ENCODE results near the gene NFYB.

The NFYB gene

DNA sequence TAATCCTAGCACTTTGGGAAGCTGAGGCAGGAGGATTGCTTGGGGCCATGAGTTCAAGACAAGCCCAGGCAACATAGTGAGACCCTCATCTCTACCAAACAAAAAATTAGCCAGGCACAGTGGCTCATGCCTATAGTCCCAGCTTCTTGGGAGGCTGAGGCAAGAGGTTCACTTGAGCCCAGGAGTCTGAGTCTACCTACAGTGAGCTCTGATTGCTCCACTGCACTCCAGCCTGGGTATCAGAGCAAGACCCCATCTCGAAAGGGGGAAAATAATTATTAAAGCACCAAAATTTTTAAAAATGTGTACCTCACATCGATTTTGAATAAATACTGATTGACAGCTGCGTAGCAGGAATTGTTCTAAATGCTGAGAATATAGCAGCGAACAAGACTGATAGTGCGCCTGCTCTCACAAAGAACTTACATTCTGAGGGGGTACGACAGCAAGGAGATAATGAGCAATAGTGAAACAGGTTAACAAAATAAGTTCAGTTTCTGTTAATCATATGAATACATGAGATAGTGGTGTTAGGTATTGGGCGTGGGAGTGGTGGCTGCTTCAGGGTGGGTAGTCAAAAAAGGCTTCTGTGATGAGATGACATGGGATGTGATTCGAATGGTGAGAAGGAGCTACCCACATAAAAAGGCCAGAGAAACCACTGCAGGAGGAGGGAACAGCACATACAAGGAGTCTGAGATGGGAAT, 54.1 kb downstream of the NFYB start:
- H3K27me3 ChIP-seq (ENCODE audit: low read length) = no peaks in the 10 kb centered on the region
- H4K20me1 ChIP-seq (ENCODE audit: low read depth, low read length) = no peaks in the 10 kb centered on the region
- TF ChIP-seq, protein P1, sequence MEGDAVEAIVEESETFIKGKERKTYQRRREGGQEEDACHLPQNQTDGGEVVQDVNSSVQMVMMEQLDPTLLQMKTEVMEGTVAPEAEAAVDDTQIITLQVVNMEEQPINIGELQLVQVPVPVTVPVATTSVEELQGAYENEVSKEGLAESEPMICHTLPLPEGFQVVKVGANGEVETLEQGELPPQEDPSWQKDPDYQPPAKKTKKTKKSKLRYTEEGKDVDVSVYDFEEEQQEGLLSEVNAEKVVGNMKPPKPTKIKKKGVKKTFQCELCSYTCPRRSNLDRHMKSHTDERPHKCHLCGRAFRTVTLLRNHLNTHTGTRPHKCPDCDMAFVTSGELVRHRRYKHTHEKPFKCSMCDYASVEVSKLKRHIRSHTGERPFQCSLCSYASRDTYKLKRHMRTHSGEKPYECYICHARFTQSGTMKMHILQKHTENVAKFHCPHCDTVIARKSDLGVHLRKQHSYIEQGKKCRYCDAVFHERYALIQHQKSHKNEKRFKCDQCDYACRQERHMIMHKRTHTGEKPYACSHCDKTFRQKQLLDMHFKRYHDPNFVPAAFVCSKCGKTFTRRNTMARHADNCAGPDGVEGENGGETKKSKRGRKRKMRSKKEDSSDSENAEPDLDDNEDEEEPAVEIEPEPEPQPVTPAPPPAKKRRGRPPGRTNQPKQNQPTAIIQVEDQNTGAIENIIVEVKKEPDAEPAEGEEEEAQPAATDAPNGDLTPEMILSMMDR (IDR thresholded peaks at IDR 0.05; ENCODE audit: insufficient read depth, low read length, poor library complexity, severe bottlenecking) = no peak
- TF ChIP-seq EZH2phosphoT487 (conservative IDR thresholded peaks at IDR 0.05; ENCODE audit: low read length) = no peak
- no peak overlapping the region for H3K9ac ChIP-seq (ENCODE audit: low read length)
- no peaks in the 10 kb centered on the region; the same call in 1 of the 2 replicates for H3K79me2 ChIP-seq (ENCODE audit: insufficient read depth, low read length)
- H2AFZ ChIP-seq (ENCODE audit: low read depth, low read length, severe bottlenecking) = no peak overlapping the region
- no peak overlapping the region for H3K4me3 ChIP-seq (ENCODE audit: insufficient read depth, low read length, poor library complexity, severe bottlenecking)
- no peaks in the 10 kb centered on the region for H3F3A ChIP-seq (ENCODE audit: insufficient read depth)
- H3K36me3 ChIP-seq (ENCODE audit: low read length) = no peaks in the 10 kb centered on the region; the same call in 1 of the 2 replicates
- no peak overlapping the region for H3K4me2 ChIP-seq (ENCODE audit: low read depth, low read length, poor library complexity, severe bottlenecking)
- H3K27ac ChIP-seq (ENCODE audit: low read depth, low read length) = no peak overlapping the region
- no peaks in the 10 kb centered on the region for H3K9me2 ChIP-seq (replicated peaks; ENCODE audit: insufficient read depth, low read length)
- no peaks in the 10 kb centered on the region for H3K9me3 ChIP-seq (ENCODE audit: insufficient read depth, low read length)

DNA sequence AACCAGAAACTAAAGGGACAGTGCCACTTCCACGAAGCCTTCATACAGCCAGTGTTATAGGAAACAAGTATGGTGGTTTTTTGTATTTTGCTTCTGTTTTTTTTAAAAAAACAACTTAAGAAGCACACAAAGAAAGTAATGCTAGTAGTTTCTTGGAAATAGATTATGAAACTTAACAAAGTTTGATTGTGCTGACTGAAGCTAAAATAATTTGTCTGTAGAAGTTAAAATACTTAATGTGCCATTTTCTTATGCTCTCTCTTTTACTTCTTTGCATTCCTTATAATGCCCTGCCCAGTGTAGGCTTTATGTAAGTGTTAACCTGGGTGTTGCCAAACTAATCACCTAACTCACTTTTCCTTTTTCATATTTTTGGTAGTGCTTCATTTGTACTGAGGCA, 57.2 kb downstream of the NFYB start:
- Histone ChIP-seq H3K4me2 (ENCODE audit: low read depth, low read length, poor library complexity, severe bottlenecking) (no peak overlapping the region), H3K4me3 (ENCODE audit: insufficient read depth, low read length, poor library complexity, severe bottlenecking) (no peak overlapping the region), H3F3A (ENCODE audit: insufficient read depth) (no peaks in the 10 kb centered on the region), H3K79me2 (ENCODE audit: insufficient read depth, low read length) (no peaks in the 10 kb centered on the region; the same call in 1 of the 2 replicates), H3K9me3 (ENCODE audit: insufficient read depth, low read length) (no peaks in the 10 kb centered on the region), H3K27ac (ENCODE audit: low read depth, low read length) (no peak overlapping the region), H3K9ac (ENCODE audit: low read length) (no peak overlapping the region), H3K27me3 (ENCODE audit: low read length) (no peaks in the 10 kb centered on the region), H4K20me1 (ENCODE audit: low read depth, low read length) (no peaks in the 10 kb centered on the region), H3K36me3 (ENCODE audit: low read length) (no peaks in the 10 kb centered on the region), H2AFZ (ENCODE audit: low read depth, low read length, severe bottlenecking) (no peak overlapping the region), H3K9me2 (replicated peaks; ENCODE audit: insufficient read depth, low read length) (no peaks in the 10 kb centered on the region)
- no peak for TF ChIP-seq EZH2phosphoT487 (conservative IDR thresholded peaks at IDR 0.05; ENCODE audit: low read length)
- TF ChIP-seq, protein P1 (IDR thresholded peaks at IDR 0.05; ENCODE audit: insufficient read depth, low read length, poor library complexity, severe bottlenecking) = no peak

DNA sequence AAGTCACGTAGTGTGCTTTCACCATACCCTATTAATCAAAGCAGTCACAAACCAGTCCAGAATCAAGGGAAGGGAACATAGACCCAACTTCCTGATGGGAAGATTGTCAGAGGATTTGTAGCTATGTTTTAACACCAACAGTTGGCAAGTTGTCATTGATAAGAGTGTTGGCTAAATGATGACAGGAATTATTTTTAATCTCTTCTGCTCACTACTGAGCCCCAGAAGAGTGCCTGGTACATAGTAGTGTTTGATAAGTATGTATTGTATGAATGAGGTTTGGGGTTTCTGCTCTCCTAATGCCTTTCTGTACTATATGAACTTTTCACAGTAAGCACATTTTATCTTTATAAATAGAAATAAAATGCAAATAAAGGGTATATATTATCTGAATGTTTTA, 59.0 kb downstream of the NFYB start:
- H4K20me1 ChIP-seq (ENCODE audit: low read depth, low read length) = no peaks in the 10 kb centered on the region
- H2AFZ ChIP-seq (ENCODE audit: low read depth, low read length, severe bottlenecking) = no peak overlapping the region
- no peaks in the 10 kb centered on the region for H3K9me3 ChIP-seq (ENCODE audit: insufficient read depth, low read length)
- H3K4me3 ChIP-seq (ENCODE audit: insufficient read depth, low read length, poor library complexity, severe bottlenecking) = no peak overlapping the region
- no peak overlapping the region for H3K4me2 ChIP-seq (ENCODE audit: low read depth, low read length, poor library complexity, severe bottlenecking)
- H3K9ac ChIP-seq (ENCODE audit: low read length) = no peak overlapping the region
- H3K79me2 ChIP-seq (ENCODE audit: insufficient read depth, low read length) = no peaks in the 10 kb centered on the region; the same call in 1 of the 2 replicates
- H3K36me3 ChIP-seq (ENCODE audit: low read length) = no peaks in the 10 kb centered on the region
- no peaks in the 10 kb centered on the region for H3K27me3 ChIP-seq (ENCODE audit: low read length)
- no peaks in the 10 kb centered on the region for H3K9me2 ChIP-seq (replicated peaks; ENCODE audit: insufficient read depth, low read length)
- no peak overlapping the region for H3K27ac ChIP-seq (ENCODE audit: low read depth, low read length)
- no peak for TF ChIP-seq EZH2phosphoT487 (conservative IDR thresholded peaks at IDR 0.05; ENCODE audit: low read length)
- TF ChIP-seq, protein P1 (IDR thresholded peaks at IDR 0.05; ENCODE audit: insufficient read depth, low read length, poor library complexity, severe bottlenecking) = no peak
- no peaks in the 10 kb centered on the region for H3F3A ChIP-seq (ENCODE audit: insufficient read depth)
